HG03558 (cell line): ENCODE measurements around the gene MEGF6.

Source experiments
- ATAC-seq: cut with Tn5 transposase; IDR thresholded peaks from one replicate; pipeline ENCODE4 v1.9.1; 2021; ENCODE audit warnings: moderate number of reproducible peaks; ENCODE audit not compliant: unreplicated experiment; ENCODE audit errors: extremely low read depth

The MEGF6 gene

DNA sequence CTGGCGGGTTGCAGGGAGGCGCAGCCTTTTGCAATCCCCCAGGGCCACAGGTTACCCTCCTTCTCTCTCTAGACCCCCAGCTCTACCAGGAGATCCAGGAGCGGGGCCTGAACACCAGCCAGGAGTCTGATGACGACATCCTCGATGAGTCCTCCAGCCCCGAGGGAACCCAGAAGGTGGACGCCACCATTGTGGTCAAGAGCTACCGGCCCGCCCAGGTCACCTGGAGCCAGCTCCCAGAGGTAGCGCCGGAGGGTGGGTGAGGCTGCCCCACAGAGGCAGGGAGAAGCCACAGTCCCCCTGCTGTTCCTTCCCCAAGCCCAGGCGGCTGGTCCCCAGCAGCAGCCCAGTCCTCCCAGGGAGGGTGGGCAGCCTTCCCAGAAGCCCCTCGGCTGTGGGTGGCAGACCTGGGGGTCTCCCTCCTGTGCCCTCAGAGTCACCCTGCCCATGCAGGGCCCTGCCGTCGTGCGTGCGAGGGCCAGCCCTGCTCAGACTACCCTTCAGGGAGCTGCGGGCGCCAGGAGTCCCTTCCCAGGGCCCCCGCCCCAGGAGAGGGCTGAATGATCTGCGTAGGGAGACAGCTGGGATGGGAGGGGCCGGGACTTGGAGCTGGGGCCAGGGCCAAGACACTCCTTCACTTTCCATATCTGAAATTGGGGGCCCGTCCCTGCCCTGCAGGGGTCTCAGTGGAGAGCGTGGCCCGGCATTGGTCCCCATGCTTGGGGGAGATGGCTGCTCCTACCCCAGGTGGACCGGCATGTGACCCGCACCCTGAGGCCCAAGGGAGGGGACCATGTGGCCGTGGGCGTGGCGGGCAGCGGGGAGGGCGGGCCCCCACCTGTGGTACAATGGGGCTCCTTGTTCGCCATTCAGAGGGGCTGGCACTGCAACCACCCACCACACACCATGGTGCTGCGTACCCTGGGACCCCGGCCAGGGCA lies 143.9 kb downstream of the MEGF6 start:
- no peak for ATAC-seq

DNA sequence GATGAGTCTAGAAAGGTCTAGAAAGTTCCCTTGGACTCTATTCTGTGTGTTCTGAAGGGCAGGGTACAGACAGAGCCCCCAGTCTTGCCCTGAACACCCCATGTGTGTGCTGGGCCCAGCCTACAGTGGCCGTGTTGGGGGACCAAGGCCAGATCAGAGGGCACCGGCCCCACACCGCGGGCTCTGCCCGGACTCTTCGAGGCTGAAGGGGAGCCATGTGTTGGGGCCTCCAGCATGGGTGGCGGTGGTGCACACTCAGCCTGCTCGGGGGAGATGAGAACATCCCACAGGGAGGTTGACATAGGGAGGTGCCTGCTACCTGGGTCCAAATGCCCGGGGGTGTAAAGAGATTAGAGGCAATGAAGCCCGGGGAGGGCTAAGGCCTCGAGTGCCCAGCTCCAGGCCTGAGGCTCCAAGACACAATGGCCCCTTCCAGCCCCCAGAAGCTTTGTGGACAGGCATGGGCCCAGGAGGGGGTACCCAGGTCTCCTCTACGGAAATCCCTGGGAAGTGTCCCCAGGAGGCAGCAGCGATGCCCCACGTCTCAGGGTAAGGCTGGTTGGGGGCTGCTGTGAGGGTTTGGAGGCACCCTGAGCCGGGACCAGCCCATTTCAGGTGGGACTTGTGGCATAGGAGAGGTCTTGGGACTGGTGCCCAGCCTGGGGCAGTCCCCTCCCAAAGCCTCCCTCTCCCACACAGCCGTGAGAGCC lies 144.8 kb downstream of the MEGF6 start:
- ATAC-seq: no peak

DNA sequence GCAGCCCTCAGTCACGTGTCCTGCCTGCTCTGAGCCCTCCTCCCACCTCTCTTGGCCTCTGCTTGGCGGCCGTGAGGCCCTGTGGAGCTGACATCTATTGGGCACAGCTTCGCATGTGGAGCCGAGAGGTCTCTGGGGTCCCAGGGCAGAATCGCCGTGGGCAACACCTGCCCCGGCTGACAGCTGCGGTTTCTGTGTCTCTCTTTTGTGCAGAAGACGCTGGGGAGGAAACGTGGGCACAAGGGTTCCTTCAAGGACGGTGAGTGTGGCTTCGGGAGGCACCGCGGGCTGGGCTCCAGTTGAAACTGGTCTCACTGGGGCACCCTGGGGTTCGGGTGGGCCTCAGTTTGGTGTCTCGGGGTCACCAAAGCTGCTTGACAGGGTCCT lies 145.4 kb downstream of the MEGF6 start:
- no peak for ATAC-seq

DNA sequence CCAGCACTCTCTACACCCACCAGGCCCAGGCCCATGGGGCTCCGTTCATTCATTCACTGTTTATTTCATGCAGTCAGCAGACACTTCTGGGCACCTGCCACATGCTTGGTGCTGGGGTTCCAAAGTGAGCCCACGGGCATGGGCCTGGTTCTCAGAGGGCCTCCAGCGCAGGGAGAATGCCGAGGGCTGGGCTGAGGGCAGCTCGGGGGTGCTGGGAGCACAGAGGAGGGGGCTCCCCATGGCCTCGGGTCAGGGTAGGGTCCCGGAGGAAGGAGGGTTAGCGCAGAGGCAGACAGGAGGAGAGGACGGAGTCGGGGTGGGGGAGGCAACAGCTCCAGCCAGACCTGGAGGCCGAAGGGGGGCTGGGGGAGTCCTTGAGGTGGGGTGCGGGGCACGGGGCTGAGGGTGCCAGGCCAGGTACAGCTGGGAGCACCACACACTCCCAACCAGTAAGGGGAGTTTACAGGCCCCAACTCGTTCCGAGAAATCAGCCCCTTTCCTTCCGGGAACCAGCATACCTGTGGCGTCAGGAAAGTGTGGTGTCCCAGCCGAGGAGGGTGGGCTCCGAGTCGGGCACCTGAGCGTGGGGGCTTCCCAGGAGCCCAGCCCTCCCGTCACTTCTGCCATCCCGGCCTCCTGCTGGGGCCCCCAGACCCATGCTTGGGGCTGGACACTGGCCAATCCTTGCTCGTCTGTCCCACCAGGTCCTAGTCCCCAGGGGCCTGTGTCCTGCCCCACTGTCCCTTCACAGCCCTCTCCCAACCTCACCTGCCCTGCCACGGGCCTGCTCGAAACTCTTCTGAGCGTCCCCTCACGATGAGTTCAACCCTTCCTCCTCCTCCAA lies 146.0 kb downstream of the MEGF6 start:
- no peak for ATAC-seq

DNA sequence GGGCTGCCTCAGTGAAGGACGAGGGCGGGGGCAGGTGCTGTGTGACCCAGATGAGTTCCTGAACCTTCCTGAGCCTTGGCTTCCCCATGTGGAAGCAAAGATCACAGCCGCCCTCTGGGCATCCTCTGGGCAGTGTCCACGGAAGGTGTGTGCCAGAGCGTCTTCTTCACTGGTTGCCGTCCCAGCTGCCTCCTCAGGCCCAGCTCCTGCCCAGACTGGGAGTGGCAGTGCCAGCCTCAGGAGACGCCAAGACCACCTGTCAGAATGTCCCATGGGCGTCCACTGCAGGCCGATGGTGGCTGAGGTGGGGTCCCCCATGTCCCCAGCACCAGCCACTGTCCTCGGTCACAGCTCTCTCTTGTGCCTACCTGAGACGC lies 146.7 kb downstream of the MEGF6 start:
- ATAC-seq: no peak

DNA sequence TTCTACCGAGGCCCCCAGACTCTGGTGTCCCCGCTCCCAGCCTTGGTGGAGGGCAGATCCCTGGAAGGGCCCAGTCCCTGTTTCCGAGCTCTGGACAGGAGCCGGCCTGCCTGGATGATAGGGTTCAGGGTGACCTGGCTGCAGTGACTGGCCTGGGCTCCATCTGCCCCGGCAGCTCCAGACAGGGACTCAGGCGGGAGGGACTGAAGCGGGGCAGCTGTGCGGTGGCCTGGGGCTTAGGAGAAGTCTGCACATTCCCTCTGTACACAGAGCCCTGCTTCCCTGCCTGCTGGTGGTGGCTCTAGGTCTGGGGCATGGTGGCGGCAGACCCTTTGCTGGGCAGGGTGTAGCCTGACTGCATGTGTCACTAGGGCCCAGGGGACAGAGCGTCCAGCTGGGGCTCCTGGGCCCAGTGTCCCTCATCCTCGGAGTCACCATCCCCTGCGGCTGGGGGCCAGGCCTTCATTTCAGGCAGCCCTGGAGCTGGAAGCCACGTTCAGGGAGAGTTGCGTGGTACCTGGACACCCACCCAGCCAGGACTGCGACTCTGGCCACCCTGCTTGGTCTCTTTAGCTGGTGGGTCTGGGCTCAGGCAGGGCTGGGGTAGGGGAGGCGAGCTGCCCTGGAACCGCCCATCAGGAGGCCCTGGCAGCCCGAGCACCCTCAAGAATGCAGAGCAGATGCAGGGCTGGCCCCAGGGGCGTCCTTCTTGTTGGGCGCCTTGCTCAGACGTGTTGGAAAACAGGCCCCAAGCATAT lies 147.2 kb downstream of the MEGF6 start:
- ATAC-seq: no peak

DNA sequence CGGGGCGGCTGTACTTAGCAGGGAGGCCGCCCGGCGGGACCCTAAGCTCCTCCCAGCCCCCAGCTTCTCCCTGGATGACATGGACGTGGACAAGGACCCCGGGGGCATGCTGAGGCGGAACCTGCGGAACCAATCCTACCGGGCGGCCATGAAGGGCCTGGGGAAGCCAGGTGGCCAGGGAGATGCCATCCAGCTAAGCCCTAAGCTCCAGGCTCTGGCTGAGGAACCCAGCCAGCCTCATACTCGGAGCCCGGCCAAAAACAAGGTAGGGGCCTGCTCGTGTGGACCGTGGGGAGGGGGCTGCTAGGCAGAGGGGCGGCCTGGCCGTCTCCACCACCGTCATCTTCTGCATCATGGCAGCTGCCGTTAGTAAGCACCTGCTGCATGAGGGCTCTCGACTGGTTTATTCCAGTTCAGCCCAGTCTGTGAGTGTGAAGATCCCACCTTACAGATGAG lies 147.9 kb downstream of the MEGF6 start:
- no peak for ATAC-seq

DNA sequence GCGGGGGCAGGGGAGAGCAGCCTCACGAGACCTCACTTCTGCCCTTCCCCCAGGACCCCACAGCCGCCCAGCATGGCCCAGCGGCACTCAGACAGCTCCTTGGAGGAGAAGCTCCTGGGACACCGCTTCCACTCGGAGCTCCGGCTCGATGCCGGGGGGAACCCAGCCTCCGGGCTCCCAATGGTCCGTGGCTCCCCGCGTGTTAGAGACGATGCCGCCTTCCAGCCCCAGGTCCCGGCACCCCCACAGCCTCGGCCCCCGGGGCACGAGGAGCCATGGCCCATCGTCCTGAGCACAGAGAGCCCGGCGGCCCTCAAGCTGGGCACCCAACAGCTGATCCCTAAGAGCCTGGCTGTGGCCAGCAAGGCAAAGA lies 148.3 kb downstream of the MEGF6 start:
- ATAC-seq: no peak

DNA sequence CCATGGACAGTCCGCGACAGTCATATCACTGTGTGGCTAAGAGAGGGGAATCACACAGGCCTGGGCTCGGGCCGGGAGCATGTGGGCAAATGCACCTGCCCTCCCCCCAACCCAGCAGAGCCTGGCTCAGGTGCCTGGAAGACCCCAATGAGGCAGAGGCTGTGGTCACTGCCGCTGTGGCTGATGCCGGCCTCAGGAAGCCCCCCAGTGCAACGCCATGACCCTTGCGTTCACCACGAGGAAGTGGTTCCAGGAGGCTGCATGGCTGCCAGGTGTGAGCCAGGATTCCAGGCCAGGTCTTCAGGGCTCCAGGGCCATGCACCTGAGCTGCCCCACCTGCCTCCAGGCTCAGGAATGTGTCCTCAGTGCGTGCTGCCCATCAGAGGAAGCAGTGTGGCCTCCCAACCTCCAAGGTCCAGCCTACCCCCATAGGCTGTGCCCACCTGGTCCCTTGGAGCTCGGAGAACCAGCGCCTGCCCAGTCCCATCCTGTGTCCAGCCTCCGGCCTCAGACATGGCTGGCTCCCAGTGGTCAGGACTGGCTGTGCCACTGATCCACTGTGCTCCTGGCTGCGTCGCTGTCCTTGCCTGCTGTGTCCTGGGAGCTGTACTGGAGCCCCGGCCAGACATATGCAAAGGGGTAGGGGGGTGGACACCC lies 148.8 kb downstream of the MEGF6 start:
- ATAC-seq: no peak

DNA sequence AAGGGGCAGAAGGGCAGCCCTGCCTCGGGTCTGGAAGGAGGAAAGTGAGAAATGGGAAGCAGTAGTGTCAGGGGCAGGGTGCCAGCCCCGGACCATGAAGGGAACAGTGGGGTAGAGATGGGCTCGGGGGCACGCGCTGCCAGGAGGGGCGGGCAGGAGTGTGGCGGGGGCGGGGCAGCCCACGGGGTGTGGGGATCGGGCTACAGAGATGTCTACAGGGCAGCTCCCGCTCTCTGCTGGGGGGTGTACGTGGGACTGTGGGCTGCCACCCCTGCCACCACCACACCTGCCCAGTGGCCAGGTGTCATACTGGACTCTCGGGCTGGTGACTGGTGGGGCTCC lies 149.4 kb downstream of the MEGF6 start:
- no peak for ATAC-seq

DNA sequence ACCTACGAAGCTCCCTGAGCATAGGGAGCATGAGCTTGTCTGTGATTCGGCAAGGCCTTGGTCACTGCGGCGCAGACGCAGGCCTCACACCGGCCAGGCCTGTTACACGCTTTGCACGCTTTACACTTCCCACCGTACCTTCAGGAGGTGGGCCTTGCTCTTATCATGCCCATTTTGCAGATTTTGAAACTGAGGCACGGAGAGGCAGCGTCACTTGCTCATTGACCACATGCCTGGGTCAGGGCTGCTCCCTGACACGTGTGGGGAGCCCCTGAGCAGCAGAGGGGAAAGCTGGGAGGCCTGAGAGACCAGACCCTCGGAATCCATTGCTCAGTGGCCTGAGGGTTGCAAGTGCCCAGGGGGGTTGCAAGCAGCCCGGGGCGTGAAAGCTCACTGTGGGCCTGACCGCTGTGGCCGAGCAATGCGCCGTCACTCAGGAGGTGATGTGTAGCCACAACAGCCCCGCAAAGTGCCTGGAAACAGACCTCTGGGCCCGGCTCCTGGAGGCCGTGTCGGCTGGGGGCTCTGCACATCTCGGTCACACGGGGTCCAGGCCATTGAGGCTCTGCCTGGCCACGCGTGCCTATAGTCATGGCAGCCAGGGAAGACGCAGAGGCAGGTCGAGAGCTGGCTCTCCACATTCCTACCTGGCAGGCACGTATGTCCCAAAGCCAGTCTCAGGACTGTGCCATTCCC lies 149.9 kb downstream of the MEGF6 start:
- ATAC-seq: no peak

DNA sequence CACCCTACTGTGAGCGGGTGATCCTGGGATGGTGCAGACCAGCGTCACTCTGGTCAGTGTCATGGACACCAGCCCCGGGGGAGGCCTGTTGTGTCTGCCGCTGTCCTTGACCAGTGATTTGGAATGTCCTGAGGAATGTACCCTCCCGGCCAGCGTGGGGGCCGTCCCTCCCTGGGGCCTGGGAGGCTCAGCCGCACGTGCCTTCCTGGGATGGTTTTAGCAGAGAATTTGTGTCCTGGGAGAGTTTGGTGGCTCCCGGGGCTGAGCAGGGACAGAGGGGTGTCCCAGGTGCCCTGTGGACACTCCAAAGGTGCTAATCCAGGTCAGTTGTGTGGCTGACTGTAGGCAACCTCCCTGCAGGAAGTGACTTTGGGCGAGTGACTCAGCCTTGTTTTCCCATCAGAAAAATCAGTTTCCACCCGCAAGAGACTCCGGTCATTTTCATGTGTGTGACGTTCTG lies 150.6 kb downstream of the MEGF6 start:
- no peak for ATAC-seq

DNA sequence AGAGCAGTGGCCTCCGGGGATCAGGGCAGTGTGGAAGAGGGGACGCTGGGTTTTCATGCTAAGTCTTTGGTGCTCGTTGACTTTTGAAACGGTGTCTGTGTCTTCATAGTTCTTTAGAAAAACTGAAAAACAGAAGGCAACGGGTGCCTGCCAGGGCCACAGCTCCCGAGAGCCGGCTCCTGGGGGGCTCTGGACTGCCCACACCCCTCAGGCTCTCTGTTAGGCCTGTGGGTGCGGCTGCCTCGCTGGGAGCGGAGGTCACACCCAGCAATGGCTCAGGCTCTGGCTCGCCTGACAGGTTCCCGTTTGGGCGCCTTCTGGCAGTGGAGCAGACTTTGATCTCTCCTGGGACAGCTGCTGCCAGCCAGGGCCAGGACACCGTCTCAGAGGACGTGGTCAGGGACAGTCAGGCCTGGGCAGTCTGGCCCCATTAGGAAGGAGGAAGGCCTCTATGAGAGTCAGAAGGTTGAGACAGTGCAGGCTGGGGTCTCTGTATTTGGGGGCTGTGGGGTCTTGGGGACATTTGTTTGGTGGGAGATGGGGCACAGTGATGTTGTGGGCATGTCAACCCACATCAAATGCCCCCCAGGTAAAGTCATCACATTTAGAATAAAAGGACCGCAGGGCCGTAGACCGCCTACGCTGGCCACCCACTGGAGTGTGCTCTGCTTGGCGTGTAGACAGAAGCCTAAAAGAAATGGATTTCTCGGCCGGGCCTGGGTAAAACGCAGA lies 151.2 kb downstream of the MEGF6 start:
- no peak for ATAC-seq

DNA sequence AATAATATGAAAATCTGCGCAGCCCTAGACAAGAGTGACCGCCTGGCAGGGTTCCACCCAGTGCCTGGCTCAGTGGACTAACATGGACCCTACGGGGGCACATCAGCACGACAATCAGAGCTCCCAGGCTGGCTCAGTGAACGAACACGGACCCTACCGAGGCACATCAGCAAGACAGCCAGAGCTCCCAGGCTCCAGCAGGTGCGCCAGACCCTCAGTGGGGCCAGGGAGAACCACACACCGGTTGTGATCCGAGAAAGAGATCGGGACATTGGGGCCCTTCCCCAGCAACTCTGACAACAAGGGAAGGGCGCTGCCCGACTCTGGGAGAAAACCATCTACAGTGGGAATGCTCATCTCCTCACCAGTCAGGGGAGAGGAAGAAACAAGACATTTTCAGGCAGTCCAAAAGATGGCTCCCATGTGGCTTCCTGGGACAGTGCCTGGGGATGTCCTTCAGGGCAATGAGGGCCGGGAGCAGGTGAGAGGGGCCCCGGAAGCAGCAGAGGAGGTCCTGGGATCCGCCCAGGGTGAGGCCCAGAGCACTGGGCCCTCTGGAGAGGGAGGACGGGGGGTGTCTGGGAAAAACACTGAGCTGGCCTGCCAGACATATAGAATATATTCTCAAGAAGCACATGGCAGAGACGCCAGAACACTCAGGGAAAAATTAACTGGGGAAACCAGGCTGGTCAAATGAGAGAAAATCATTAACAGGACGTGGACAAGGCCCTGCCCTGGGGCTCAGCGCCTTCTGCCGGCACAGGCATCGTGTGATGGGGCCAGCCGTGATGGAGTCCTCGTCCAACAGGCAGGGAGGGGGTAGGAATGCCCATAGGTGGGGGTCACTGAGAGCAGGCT lies 152.0 kb downstream of the MEGF6 start:
- no peak for ATAC-seq

DNA sequence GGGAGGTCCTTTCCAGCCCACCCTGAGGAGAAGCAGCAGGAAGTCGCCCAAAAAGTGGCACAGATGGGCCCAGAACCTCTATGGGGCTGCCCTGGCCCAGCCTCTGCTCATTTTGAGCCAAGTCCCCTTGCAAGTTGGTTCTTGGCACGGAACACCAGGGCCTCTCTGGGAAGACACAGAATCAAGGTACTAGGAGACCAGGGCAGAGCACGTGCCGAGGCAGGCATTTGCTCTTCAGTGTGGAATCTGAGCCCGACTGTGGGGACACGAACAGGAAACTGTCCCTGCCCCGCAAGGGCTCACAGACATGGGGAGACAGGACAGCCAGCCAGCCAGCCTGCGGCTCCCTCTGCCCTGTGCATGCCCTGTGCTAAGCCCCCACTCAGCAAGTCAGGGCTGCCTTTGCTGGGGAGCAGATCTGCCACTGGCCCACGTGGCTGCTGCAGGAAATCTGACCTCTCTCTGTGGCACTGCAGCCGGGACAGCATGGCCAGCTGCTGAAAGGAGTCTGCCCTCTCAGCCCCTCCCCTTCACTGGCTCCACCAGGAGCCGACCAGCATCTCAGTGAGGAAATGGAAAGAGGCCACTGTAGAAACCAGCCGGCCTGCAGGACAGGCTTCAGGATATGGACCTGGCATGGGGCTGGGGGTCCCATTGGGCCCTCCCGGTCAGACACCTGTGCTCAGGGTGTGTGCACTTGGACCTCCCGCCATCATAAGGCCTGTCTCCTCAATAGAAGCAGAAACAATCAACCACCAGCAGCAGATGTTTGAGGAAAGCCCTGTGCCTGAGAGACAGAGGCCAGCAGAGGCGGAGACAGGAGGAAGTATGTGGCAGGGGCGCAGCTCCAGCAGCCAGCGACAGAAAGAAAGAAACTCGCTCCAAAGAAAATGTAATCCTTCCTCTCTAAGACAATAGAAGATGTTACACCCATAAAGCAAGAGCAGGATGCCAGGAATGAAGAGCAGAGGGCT lies 153.1 kb downstream of the MEGF6 start:
- no peak for ATAC-seq
